Esophagus squamous epithelium (tissue), 4 donors: ENCODE results near the gene DENND10.
"Not testable (repeated sequence)": the region's sequence is repeated elsewhere in the genome, so short reads cannot be mapped to it uniquely, and the experiment has no call there.

Experiments used
- POLR2A ChIP-seq, 4 donors: fragments of 450-650 bp; IDR thresholded peaks; one replicate each; pipeline ENCODE4 v1.6.1; 2017; ENCODE audit warnings: antibody characterized with exemption in 4 of 4, mild to moderate bottlenecking in 4 of 4, moderate library complexity in 3 of 4
- TF ChIP-seq, protein P1 (sequence below), 6 experiments: fragments of 450-650 bp in 4 of 6; fragments of 200-600 bp in 2 of 6; sonication (generic) in 2 of 6; IDR thresholded peaks; one replicate each; pipeline ENCODE4 v1.5.1; 2016 to 2019; ENCODE audit warnings: antibody characterized with exemption in 6 of 6, mild to moderate bottlenecking in 4 of 6, moderate library complexity in 4 of 6

DNA sequence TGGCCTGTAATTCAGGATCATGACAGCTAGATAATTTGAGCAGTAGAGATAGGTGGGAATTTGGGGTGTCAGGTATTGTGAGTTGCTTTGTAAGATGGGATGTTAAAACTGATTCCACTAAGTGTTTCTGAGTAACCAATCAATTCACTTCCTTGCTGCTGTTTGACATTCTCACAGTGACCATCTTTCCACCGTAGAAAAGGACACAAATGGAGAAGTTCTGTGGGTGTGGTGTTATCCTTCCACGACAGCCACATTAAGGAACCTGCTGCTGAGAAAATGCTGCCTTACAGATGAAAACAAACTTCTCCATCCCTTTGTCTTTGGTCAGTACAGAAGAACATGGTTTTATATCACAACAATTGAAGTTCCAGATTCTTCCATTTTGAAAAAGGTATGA is 3.9 kb downstream of the DENND10 start:
- TF ChIP-seq POLR2A (IDR thresholded peaks at IDR 0.05): not testable (repeated sequence)
- TF ChIP-seq, protein P1, sequence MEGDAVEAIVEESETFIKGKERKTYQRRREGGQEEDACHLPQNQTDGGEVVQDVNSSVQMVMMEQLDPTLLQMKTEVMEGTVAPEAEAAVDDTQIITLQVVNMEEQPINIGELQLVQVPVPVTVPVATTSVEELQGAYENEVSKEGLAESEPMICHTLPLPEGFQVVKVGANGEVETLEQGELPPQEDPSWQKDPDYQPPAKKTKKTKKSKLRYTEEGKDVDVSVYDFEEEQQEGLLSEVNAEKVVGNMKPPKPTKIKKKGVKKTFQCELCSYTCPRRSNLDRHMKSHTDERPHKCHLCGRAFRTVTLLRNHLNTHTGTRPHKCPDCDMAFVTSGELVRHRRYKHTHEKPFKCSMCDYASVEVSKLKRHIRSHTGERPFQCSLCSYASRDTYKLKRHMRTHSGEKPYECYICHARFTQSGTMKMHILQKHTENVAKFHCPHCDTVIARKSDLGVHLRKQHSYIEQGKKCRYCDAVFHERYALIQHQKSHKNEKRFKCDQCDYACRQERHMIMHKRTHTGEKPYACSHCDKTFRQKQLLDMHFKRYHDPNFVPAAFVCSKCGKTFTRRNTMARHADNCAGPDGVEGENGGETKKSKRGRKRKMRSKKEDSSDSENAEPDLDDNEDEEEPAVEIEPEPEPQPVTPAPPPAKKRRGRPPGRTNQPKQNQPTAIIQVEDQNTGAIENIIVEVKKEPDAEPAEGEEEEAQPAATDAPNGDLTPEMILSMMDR (IDR thresholded peaks at IDR 0.05): not testable (repeated sequence)
